Endothelial cell (in vitro differentiated cells): ENCODE data around the gene ACTBL2. TPM values are rescaled to one million over a fixed set of nuclear protein-coding genes. Genes with fewer than 3 reads are reported as not detected.

Experiments used
- DNase-seq: peaks from one replicate; pipeline ENCODE4 v3.0.0; 2021; ENCODE audit warnings: low spot score
- H3K27ac Mint-ChIP-seq: one replicate; pipeline ENCODE4 v1.8.0; 2021; ENCODE audit warnings: mixed read lengths, inconsistent platforms; ENCODE audit not compliant: unreplicated experiment
- H3K27me3 Mint-ChIP-seq: one replicate; pipeline ENCODE4 v1.8.0; 2021; ENCODE audit warnings: mild to moderate bottlenecking, moderate library complexity, mixed read lengths, inconsistent platforms; ENCODE audit not compliant: unreplicated experiment
- H3K36me3 Mint-ChIP-seq: one replicate; pipeline ENCODE4 v1.8.0; 2021; ENCODE audit warnings: mild to moderate bottlenecking, low read depth, mixed read lengths, inconsistent platforms; ENCODE audit not compliant: unreplicated experiment
- H3K4me1 Mint-ChIP-seq: one replicate; pipeline ENCODE4 v1.8.0; 2021; ENCODE audit warnings: mild to moderate bottlenecking, mixed read lengths, inconsistent platforms; ENCODE audit not compliant: unreplicated experiment
- H3K4me3 Mint-ChIP-seq: one replicate; pipeline ENCODE4 v1.8.0; 2021; ENCODE audit warnings: mild to moderate bottlenecking, mixed read lengths, inconsistent platforms; ENCODE audit not compliant: unreplicated experiment
- H3K9me3 Mint-ChIP-seq: one replicate; pipeline ENCODE4 v1.8.0; 2021; ENCODE audit warnings: mixed read lengths, inconsistent platforms; ENCODE audit not compliant: unreplicated experiment
- CTCF ChIP-seq: fragments of 200-600 bp; sonication (generic); IDR thresholded peaks from one replicate; pipeline ENCODE4 v1.5.0; 2021; ENCODE audit warnings: antibody characterized with exemption; ENCODE audit not compliant: unreplicated experiment
- total RNA-seq: library from RNA; stranded (reverse); fragmentation: NEBNext Ultra II Directional; extraction: Animal tissue kit (Norgen Biotek cat#: 25700); gene quantifications from one replicate; pipeline ENCODE4 v1.2.1, GENCODE V29; 2021; ENCODE audit not compliant: unreplicated experiment

Gene ACTBL2
- total RNA-seq, 1 donor from 2014 or later: not detected

GRCh38 chr5:57493034-57493433 is 10.4 kb upstream of the ACTBL2 start:
- H3K4me1 Mint-ChIP-seq: peaks cover 14% of the 10 kb centered on the region
- H3K27me3 Mint-ChIP-seq: peaks cover 2% of the 10 kb centered on the region
- H3K36me3 Mint-ChIP-seq: no peaks in the 10 kb centered on the region
- no peak overlapping the region for H3K27ac Mint-ChIP-seq
- no peaks in the 10 kb centered on the region for H3K9me3 Mint-ChIP-seq
- TF ChIP-seq CTCF: no peak
- no peak for DNase-seq
- no peak overlapping the region for H3K4me3 Mint-ChIP-seq

- no peaks in the 10 kb centered on the region for H3K36me3 Mint-ChIP-seq
- peaks cover 18% of the 10 kb centered on the region for H3K4me1 Mint-ChIP-seq
- H3K27ac Mint-ChIP-seq: no peak overlapping the region
- no peak for TF ChIP-seq CTCF
- H3K9me3 Mint-ChIP-seq: no peaks in the 10 kb centered on the region
- H3K27me3 Mint-ChIP-seq: peaks cover 2% of the 10 kb centered on the region
- H3K4me3 Mint-ChIP-seq: no peak overlapping the region
- DNase-seq: no peak
Observed at GRCh38 chr5:57492632-57493031, 10.0 kb upstream of the ACTBL2 start.

GRCh38 chr5:57491369-57491965 is 8.9 kb upstream of the ACTBL2 start:
- Mint-ChIP-seq H3K4me1 (peaks cover 18% of the 10 kb centered on the region), H3K9me3 (no peaks in the 10 kb centered on the region), H3K4me3 (no peak overlapping the region), H3K27me3 (peaks cover 2% of the 10 kb centered on the region), H3K27ac (no peak overlapping the region), H3K36me3 (no peaks in the 10 kb centered on the region)
- TF ChIP-seq CTCF: no peak
- DNase-seq: no peak

- TF ChIP-seq CTCF: no peak
- peaks cover 2% of the 10 kb centered on the region for H3K27me3 Mint-ChIP-seq
- H3K4me1 Mint-ChIP-seq: peaks cover 7% of the 10 kb centered on the region
- no peak overlapping the region for H3K4me3 Mint-ChIP-seq
- DNase-seq: no peak
- no peaks in the 10 kb centered on the region for H3K36me3 Mint-ChIP-seq
- no peaks in the 10 kb centered on the region for H3K9me3 Mint-ChIP-seq
- H3K27ac Mint-ChIP-seq: no peak overlapping the region
Observed at GRCh38 chr5:57488215-57488955, 5.8 kb upstream of the ACTBL2 start.

- no peaks in the 10 kb centered on the region for H3K9me3 Mint-ChIP-seq
- no peak overlapping the region for H3K4me3 Mint-ChIP-seq
- no peak for TF ChIP-seq CTCF
- no peak for DNase-seq
- H3K36me3 Mint-ChIP-seq: no peaks in the 10 kb centered on the region
- H3K27ac Mint-ChIP-seq: no peak overlapping the region
- peaks cover 7% of the 10 kb centered on the region for H3K4me1 Mint-ChIP-seq
- no peaks in the 10 kb centered on the region for H3K27me3 Mint-ChIP-seq
Observed at GRCh38 chr5:57486027-57486602, 3.5 kb upstream of the ACTBL2 start.
